IMR-90 (cell line): Measurements from ENCODE around the gene HDGF. TPM values are rescaled to one million over a fixed set of nuclear protein-coding genes. Genes with fewer than 3 reads are reported as not detected.

Source experiments
- ATAC-seq: fragments of 200-7000 bp; cut with Tn5 transposase; 2 replicates; pipeline ENCODE4 v1.9.1; 2020; ENCODE audit warnings: low read depth, mild to moderate bottlenecking, moderate library complexity
- BruUV-seq: library from RNA; stranded (reverse); fragments of 400-500 nt; replicated peaks from 2 replicates; lab custom pipeline; 2021; lab: Mats Ljungman, UMichigan
- CTCF ChIA-PET: fragments of 300-600 bp; formaldehyde crosslinking; extraction: SDS; loops from one replicate; lab custom pipeline; 2021; ENCODE audit warnings: antibody characterized with exemption; lab: Yijun Ruan, JAX
- POLR2A ChIA-PET: fragments of 300-600 bp; sonication (Branson Sonifier 250); formaldehyde crosslinking; loops from one replicate; lab custom pipeline; 2022; ENCODE audit warnings: antibody characterized with exemption; ENCODE audit not compliant: unreplicated experiment; lab: Charles Lee
- DNase-seq: peaks from one replicate; pipeline ENCODE4 v3.0.0; 2013
- H2AFZ ChIP-seq: replicated peaks from 2 replicates; pipeline ENCODE3; 2013; ENCODE audit warnings: low read length, mild to moderate bottlenecking; ENCODE audit not compliant: poor library complexity
- H2AK5ac ChIP-seq: 2 replicates; pipeline ENCODE4 v1.6.1; 2013; ENCODE audit warnings: low read depth, low read length, inconsistent platforms
- H2AK9ac ChIP-seq: replicated peaks from 2 replicates; pipeline ENCODE3; 2013; ENCODE audit warnings: mild to moderate bottlenecking, low read depth, low read length, moderate library complexity; ENCODE audit not compliant: poor library complexity
- H2BK120ac ChIP-seq: 2 replicates; pipeline ENCODE4 v1.6.1; 2013; ENCODE audit warnings: low read depth, low read length, inconsistent platforms
- H2BK15ac ChIP-seq: 3 replicates; pipeline ENCODE4 v1.6.1; 2013; ENCODE audit warnings: low read depth, low read length, inconsistent platforms
- H2BK20ac ChIP-seq: 2 replicates; pipeline ENCODE4 v1.6.1; 2013; ENCODE audit warnings: low read depth, mild to moderate bottlenecking, inconsistent platforms, low read length, moderate library complexity
- H2BK5ac ChIP-seq: 2 replicates; pipeline ENCODE4 v1.6.1; 2013; ENCODE audit warnings: mild to moderate bottlenecking, low read depth, low read length, inconsistent platforms; ENCODE audit not compliant: poor library complexity, severe bottlenecking
- H3K14ac ChIP-seq: replicated peaks from 2 replicates; pipeline ENCODE4 v1.6.1; 2013; ENCODE audit warnings: low read depth, low read length, inconsistent platforms
- H3K18ac ChIP-seq: 2 replicates; pipeline ENCODE4 v1.6.1; 2013; ENCODE audit warnings: low read depth, low read length, control low read depth
- H3K23ac ChIP-seq: 2 replicates; pipeline ENCODE4 v1.6.1; 2013; ENCODE audit warnings: low read depth, low read length, inconsistent platforms
- H3K27ac ChIP-seq: 2 replicates; pipeline ENCODE4 v1.5.1; 2013; ENCODE audit warnings: mild to moderate bottlenecking, control low read depth, low read length; ENCODE audit not compliant: insufficient read depth
- H3K27me3 ChIP-seq: 2 replicates; pipeline ENCODE4 v1.6.1; 2013; ENCODE audit warnings: low read length; ENCODE audit not compliant: control insufficient read depth, insufficient read depth
- H3K36me3 ChIP-seq: 2 replicates; pipeline ENCODE4 v1.6.1; 2013; ENCODE audit warnings: low read length, mixed read lengths; ENCODE audit not compliant: control insufficient read depth, insufficient read depth
- H3K4ac ChIP-seq: 2 replicates; pipeline ENCODE4 v1.6.1; 2013; ENCODE audit warnings: low read depth, low read length, inconsistent platforms
- H3K4me1 ChIP-seq: 2 replicates; pipeline ENCODE4 v1.6.1; 2013; ENCODE audit warnings: low read length, mixed read lengths; ENCODE audit not compliant: control insufficient read depth, insufficient read depth
- H3K4me2 ChIP-seq: 2 replicates; pipeline ENCODE4 v1.6.1; 2013; ENCODE audit warnings: low read depth, mild to moderate bottlenecking, control low read depth, low read length, moderate library complexity
- H3K4me3 ChIP-seq: 2 replicates; pipeline ENCODE4 v1.5.1; 2013; ENCODE audit warnings: low read depth, mild to moderate bottlenecking, control low read depth, low read length, moderate library complexity; ENCODE audit not compliant: insufficient read depth
- H3K56ac ChIP-seq: 2 replicates; pipeline ENCODE4 v1.6.1; 2013; ENCODE audit warnings: low read length, inconsistent platforms; ENCODE audit not compliant: insufficient read depth; ENCODE audit errors: extremely low read depth
- H3K79me1 ChIP-seq, 2 experiments: 2 replicates each; pipeline ENCODE4 v1.6.1; 2013; ENCODE audit warnings: low read length in 2 of 2, inconsistent platforms in 1 of 2, low read depth in 1 of 2
- H3K9ac ChIP-seq: 2 replicates; pipeline ENCODE4 v1.6.1; 2013; ENCODE audit warnings: low read depth, low read length, control low read depth
- H3K9me1 ChIP-seq: 2 replicates; pipeline ENCODE4 v1.6.1; 2013; ENCODE audit warnings: low read length, inconsistent platforms; ENCODE audit not compliant: insufficient read depth
- H3K9me3 ChIP-seq: 2 replicates; pipeline ENCODE4 v1.6.1; 2013; ENCODE audit warnings: low read length; ENCODE audit not compliant: control insufficient read depth, insufficient read depth
- H4K20me1 ChIP-seq: 2 replicates; pipeline ENCODE4 v1.6.1; 2013; ENCODE audit warnings: low read length, inconsistent platforms; ENCODE audit not compliant: insufficient read depth
- H4K5ac ChIP-seq: 2 replicates; pipeline ENCODE4 v1.6.1; 2013; ENCODE audit warnings: mild to moderate bottlenecking, low read depth, low read length, control low read depth
- H4K8ac ChIP-seq, 2 experiments: 2 replicates each; pipeline ENCODE4 v1.6.1; 2013; ENCODE audit warnings: low read depth in 2 of 2, low read length in 2 of 2, control low read depth in 1 of 2, inconsistent platforms in 1 of 2
- H4K91ac ChIP-seq: 2 replicates; pipeline ENCODE4 v1.6.1; 2013; ENCODE audit warnings: low read depth, low read length, inconsistent platforms; ENCODE audit not compliant: insufficient read depth
- CTCF ChIP-seq: conservative IDR thresholded peaks from 2 replicates; pipeline ENCODE4 v1.5.1; 2012; ENCODE audit warnings: mild to moderate bottlenecking, low read depth, low read length, improper control_type of control experiment
- FOS ChIP-seq: fragments of 150-350 bp; IDR thresholded peaks from 2 replicates; pipeline ENCODE4 v1.6.1; 2016; ENCODE audit warnings: low read depth, low read length
- MXI1 ChIP-seq: IDR thresholded peaks from 2 replicates; pipeline ENCODE4 v1.6.1; 2012; ENCODE audit warnings: low read depth, mild to moderate bottlenecking, low read length, moderate library complexity, borderline replicate concordance
- NFE2L2 ChIP-seq: fragments of 150-350 bp; IDR thresholded peaks from 2 replicates; pipeline ENCODE4 v1.6.1; 2016; ENCODE audit warnings: low read depth, mild to moderate bottlenecking, low read length
- POLR2A ChIP-seq: IDR thresholded peaks from 2 replicates; pipeline ENCODE4 v1.6.1; 2012; ENCODE audit warnings: mild to moderate bottlenecking, low read depth, low read length
- RCOR1 ChIP-seq: IDR thresholded peaks from 2 replicates; pipeline ENCODE4 v1.6.1; 2012; ENCODE audit warnings: mild to moderate bottlenecking, low read length, improper control_type of control experiment; ENCODE audit not compliant: insufficient replicate concordance
- RFX5 ChIP-seq: IDR thresholded peaks from 2 replicates; pipeline ENCODE4 v1.8.0; 2012; ENCODE audit warnings: low read depth, mild to moderate bottlenecking, low read length, moderate library complexity
- SMC3 ChIP-seq: fragments of 150-350 bp; IDR thresholded peaks from 2 replicates; pipeline ENCODE4 v1.6.1; 2016; ENCODE audit warnings: low read depth, mild to moderate bottlenecking, antibody characterized with exemption, low read length, moderate library complexity
- WGBS, 2 experiments: methylation state at CpG; one replicate each; pipeline versions ENCODE4 v1.1.5 to v1.1.7; 2013; ENCODE audit warnings: missing lambda C conversion rate in 2 of 2; ENCODE audit not compliant: insufficient read length in 1 of 2; ENCODE audit errors: extremely low coverage in 2 of 2; 5-methylcytosine and 5-hydroxymethylcytosine counted together
- dilution Hi-C: fragments of 300-500 bp; cut with HindIII; formaldehyde crosslinking; loops from one replicate; pipeline ENCODE4 v1.14.3; 2018; ENCODE audit warnings: low sequenced_read_pairs; ENCODE audit not compliant: unreplicated experiment
- in situ Hi-C: fragments of 300-500 bp; cut with MboI; formaldehyde crosslinking; loops from 3 replicates; pipeline ENCODE4 v1.14.3; 2019; ENCODE audit warnings: low sequenced_read_pairs, inconsistent platforms, mixed read lengths
- intact Hi-C: fragments of 100-400 bp; cut with micrococcal nuclease; formaldehyde crosslinking; loops from 2 replicates; pipeline ENCODE4 v1.10.0; 2022
- polyA plus RNA-seq, 3 experiments: library from polyadenylated mRNA; depleted of rRNA; stranded (reverse); fragments of >200 nt; gene quantifications; 2 replicates each; pipeline ENCODE4 v1.2.3, GENCODE V29; 2012; ENCODE audit warnings: low replicate concordance in 1 of 3
- total RNA-seq: library from RNA; depleted of rRNA; stranded (reverse); fragments of >200 nt; gene quantifications from 2 replicates; pipeline ENCODE4 v1.2.3, GENCODE V29; 2012

The HDGF gene
- total and polyA plus RNA-seq, 2 of the 4 experiments (the other 2 are of a cell fraction), result 94.6 to 123 TPM

GRCh38 chr1:156776942-156777341, 25.5 kb upstream of the HDGF start:
- Histone ChIP-seq H2BK5ac (no peak overlapping the region), H2AFZ (no peak overlapping the region), H2AK5ac (no peak overlapping the region), H3K9ac (no peak overlapping the region), H3K4me3 (no peak overlapping the region), H3K18ac (no peak overlapping the region), H3K27ac (no peak overlapping the region), H4K8ac (no peak overlapping the region), H3K9me1 (peaks cover 10% of the 10 kb centered on the region), H2AK9ac (no peak overlapping the region), H4K20me1 (peaks cover 88% of the 10 kb centered on the region), H3K14ac (no peak overlapping the region), H2BK20ac (no peak overlapping the region), H2BK120ac (no peak overlapping the region), H3K4me2 (no peak overlapping the region), H3K36me3 (no peaks in the 10 kb centered on the region; the same call in 1 of the 2 replicates), H4K91ac (no peak overlapping the region), H3K9me3 (no peaks in the 10 kb centered on the region), H3K4ac (no peak overlapping the region), H3K4me1 (peaks cover 4% of the 10 kb centered on the region), H4K5ac (no peak overlapping the region), H2BK15ac (no peak overlapping the region), H3K79me1 (peaks cover 18 to 77% of the 10 kb centered on the region in 2 experiments), H3K23ac (0 out of 2 replicates have a peak overlapping the region, but pooled peaks have one; percentile 34), H3K56ac (no peak overlapping the region), H3K27me3 (no peaks in the 10 kb centered on the region)
- no peak for ATAC-seq
- no TSS peak for BruUV-seq
- no peak for DNase-seq
- ChIA-PET POLR2A (no interaction called here), CTCF (interaction anchor here (1.1 kb wide), 1 partner anchor 23 kb away, joined by 9 read pairs; no protein-coding TSS in a partner anchor)
- TF ChIP-seq RCOR1 (no peak), POLR2A (no peak), RFX5 (no peak), FOS (no peak), NFE2L2 (no peak), CTCF (no peak), SMC3 (no peak), MXI1 (no peak)
- intact Hi-C loops, result no loop called here
- WGBS, 2 experiments, result 57% methylated on average over 1 of the region's 4 CpGs; no CpG with 5 or more reads in 1 of the 2 experiments
- dilution Hi-C loops, result no loop called here
- in situ Hi-C loops, result no loop called here
